ENCODE measurements around the gene HDHD3. TPM values are rescaled to one million over a fixed set of nuclear protein-coding genes. Genes with fewer than 3 reads are reported as not detected.

Gene HDHD3
- total RNA-seq, 4 donors from 2014 or later: 35.9 to 84.2 (median 46.4) TPM

DNA sequence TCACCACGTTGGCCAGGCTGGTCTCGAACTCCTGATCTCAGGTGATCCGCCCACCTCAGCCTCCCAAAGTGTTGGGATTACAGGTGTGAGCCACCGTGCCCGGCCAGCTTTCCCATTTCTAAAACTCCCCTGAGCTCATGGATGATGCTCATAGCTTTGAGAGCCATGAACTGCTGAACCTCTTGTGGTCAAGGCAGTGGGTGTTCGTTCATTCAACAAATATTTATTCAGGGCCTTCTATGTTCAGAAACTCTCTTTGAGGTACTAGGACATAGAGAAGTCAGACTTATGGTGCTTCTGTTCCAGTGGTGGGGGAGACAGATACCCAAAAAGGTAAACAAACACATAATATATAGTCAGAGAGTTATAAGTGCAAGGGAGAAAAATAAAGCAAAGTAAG lies 24.8 kb downstream of the HDHD3 start:
- Histone ChIP-seq H3K36me3 (peaks cover 0 to 10% (median 0%) of the 10 kb centered on the region in 3 donors), H3K27me3 (peaks cover 0 to 39% (median 0%) of the 10 kb centered on the region in 4 donors), H3K27ac (peak overlapping the region in 2 of 4 donors; percentile 27 to 37), H3K4me3 (no peak overlapping the region), H3K4me1 (peaks cover 8 to 36% (median 9%) of the 10 kb centered on the region in 3 donors), H3K9me3 (no peaks in the 10 kb centered on the region)
- DNase-seq: no peak
- intact Hi-C loops (cut with DNase I): no loop called here
- 48 to 86% methylated on average over 2 to 6 of the region's 6 CpGs for WGBS, 2 donors
- TF ChIP-seq POLR2A (IDR thresholded peaks at IDR 0.05) (no peak), CTCF (IDR thresholded peaks at IDR 0.05) (no peak)

DNA sequence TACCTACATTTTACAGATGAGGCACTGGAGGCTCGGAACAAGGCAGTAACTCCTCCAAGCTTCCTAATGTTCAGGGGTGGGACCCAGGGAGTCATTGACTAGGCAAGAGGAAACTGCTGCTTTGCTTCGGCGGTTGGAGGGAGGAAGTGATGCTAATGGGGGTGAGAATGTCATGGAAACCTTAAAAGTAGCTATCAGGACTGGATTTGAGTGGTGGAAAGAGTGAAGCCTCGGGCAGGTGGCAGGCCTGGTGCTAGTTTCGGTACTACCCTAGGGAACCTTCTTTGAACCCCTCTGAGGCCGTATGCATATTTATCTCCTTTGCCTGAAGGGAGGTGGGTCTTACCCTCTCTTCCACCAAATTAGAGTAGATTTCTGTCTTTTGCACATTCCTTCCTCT lies 25.8 kb downstream of the HDHD3 start:
- TF ChIP-seq POLR2A (IDR thresholded peaks at IDR 0.05) (no peak), CTCF (IDR thresholded peaks at IDR 0.05) (no peak)
- peak overlapping the region in 2 of 4 donors; percentile 59 to 84 for H3K27ac ChIP-seq
- no peaks in the 10 kb centered on the region for H3K9me3 ChIP-seq
- no peak for DNase-seq
- peaks cover 0 to 39% (median 0%) of the 10 kb centered on the region in 4 donors for H3K27me3 ChIP-seq
- peaks cover 0 to 10% (median 0%) of the 10 kb centered on the region in 3 donors for H3K36me3 ChIP-seq
- WGBS, 2 donors: 43 to 58% methylated on average over 6 of the region's 6 CpGs
- no peak overlapping the region for H3K4me3 ChIP-seq
- intact Hi-C loops (cut with DNase I): no loop called here
- H3K4me1 ChIP-seq: peaks cover 8 to 36% (median 9%) of the 10 kb centered on the region in 3 donors

DNA sequence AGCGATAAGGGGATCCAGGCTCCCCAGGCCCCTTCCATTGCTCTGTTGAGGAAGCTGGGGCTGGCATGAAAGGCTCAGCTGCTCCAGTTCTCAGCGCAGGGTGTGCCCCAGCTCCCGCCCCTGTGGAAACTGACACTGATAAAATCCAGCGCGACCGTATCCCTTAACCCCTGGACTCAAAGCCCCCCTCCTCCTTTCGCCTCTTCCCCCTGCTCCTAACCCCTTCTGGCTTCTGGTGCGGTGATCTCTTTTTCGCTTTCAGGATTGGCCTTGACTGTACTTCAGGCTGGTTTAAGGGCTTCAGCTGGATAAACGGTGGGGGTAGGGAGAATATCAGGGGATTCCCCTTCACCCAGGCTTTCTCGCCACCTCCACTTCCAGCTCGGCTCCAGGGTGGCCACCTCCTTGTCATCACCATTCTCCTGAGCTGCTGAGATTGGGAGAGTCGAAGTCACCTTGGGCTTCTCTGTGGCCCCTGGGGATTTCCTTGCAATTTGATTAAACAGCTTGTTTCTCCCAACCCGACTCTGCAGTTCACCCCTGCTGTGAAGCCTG lies 26.6 kb downstream of the HDHD3 start:
- peak overlapping the region; percentile 23 to 84 (median 64) for H3K27ac ChIP-seq
- 9 to 18% methylated on average over 13 to 14 of the region's 14 CpGs for WGBS, 2 donors
- intact Hi-C loops (cut with DNase I): no loop called here
- peaks cover 0 to 8% (median 0%) of the 10 kb centered on the region in 3 donors for H3K36me3 ChIP-seq
- no peaks in the 10 kb centered on the region for H3K9me3 ChIP-seq
- peaks cover 8 to 36% (median 9%) of the 10 kb centered on the region in 3 donors for H3K4me1 ChIP-seq
- peaks cover 0 to 39% (median 0%) of the 10 kb centered on the region in 4 donors for H3K27me3 ChIP-seq
- peak overlapping the region; percentile 42 to 71 (median 64) for H3K4me3 ChIP-seq
- no peak for DNase-seq
- no peak for TF ChIP-seq POLR2A (IDR thresholded peaks at IDR 0.05)
- TF ChIP-seq CTCF (IDR thresholded peaks at IDR 0.05): no peak

DNA sequence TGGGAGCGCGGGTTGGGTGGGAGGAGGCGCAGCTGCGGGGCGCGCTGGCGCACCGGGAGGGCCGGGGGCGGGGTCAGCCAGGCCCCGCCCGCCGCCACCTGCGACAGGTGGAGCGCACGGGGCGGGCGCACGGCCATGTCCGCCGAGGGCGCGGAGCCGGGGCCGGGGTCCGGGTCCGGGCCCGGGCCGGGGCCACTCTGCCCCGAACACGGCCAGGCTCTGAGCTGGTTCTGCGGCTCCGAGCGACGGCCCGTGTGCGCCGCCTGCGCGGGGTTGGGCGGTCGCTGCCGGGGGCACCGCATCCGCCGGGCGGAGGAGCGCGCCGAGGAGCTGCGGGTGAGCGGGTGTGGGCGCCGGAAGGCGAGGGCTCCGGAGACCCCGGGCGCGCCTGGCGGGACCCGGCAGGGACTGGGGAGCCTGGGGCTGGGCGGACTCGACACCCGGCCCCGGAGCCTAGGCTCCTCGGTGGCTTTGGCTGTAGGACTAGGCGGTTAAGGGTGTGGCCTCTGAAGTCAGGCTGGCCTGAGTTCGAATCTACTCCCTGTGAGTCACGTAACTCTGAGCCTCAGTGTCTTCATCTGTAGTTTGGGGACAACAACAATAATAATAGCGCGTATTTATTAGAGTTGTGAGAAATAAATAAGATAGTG lies 27.2 kb downstream of the HDHD3 start, which contains the start of gene BSPRY:
Gene BSPRY (plus strand): TSS at position 97 of the 650 bp plus-strand sequence. CDS start 39 bp downstream, at position 136.
- Histone ChIP-seq H3K4me3 (peak within 1 kb of the TSS; percentile 42 to 71 (median 64)), H3K27ac (peak within 1 kb of the TSS; percentile 23 to 84 (median 64)), H3K4me1 (peaks cover 8 to 37% (median 9%) of the 10 kb centered on the region in 3 donors), H3K36me3 (peaks cover 0 to 2% (median 0%) of the 10 kb centered on the region in 3 donors), H3K27me3 (peaks cover 0 to 39% (median 0%) of the 10 kb centered on the region in 4 donors), H3K9me3 (no peaks in the 10 kb centered on the region)
- intact Hi-C loops (cut with DNase I): no loop called here
- TF ChIP-seq POLR2A (IDR thresholded peaks at IDR 0.05) (peak in 1 of 4 donors; percentile 14), CTCF (IDR thresholded peaks at IDR 0.05) (no peak)
- 2 to 5% methylated on average over 10 to 15 of the region's 71 CpGs for WGBS, 2 donors
- no peak for DNase-seq

GRCh38 chr9:113349066-113349444 lies 27.7 kb downstream of the HDHD3 start:
- Histone ChIP-seq H3K9me3 (no peaks in the 10 kb centered on the region), H3K36me3 (no peaks in the 10 kb centered on the region), H3K4me3 (peak overlapping the region; percentile 42 to 71 (median 64)), H3K27ac (peak overlapping the region in 1 of 4 donors; percentile 84), H3K27me3 (peaks cover 0 to 34% (median 0%) of the 10 kb centered on the region in 4 donors), H3K4me1 (peaks cover 8 to 42% (median 10%) of the 10 kb centered on the region in 3 donors)
- WGBS, 2 donors: 26 to 27% methylated on average over 13 of the region's 13 CpGs
- TF ChIP-seq POLR2A (IDR thresholded peaks at IDR 0.05) (no peak), CTCF (IDR thresholded peaks at IDR 0.05) (no peak)
- intact Hi-C loops (cut with DNase I): no loop called here
- DNase-seq: no peak
